Measurements from ENCODE around the gene QKI.

QKI gene

GRCh38 chr6:163626073-163626867 lies 211.8 kb downstream of the QKI start:
- TF ChIP-seq NFIC (IDR thresholded peaks at IDR 0.05) (peak; percentile 51), RAD21 (IDR thresholded peaks at IDR 0.05; ENCODE audit: low read depth) (no peak; the same call in 1 of the 2 replicates), TAF1 (IDR thresholded peaks at IDR 0.05; ENCODE audit: low read depth) (no peak), USF1 (IDR thresholded peaks at IDR 0.05) (no peak), FOXM1 (IDR thresholded peaks at IDR 0.05; ENCODE audit: borderline replicate concordance, low read depth) (peak; percentile 62; the same call in 1 of the 2 replicates), TCF12 (IDR thresholded peaks at IDR 0.05; ENCODE audit: low read depth) (peak; percentile 85), EGR1 (IDR thresholded peaks at IDR 0.05) (no peak), TEAD4 (IDR thresholded peaks at IDR 0.05) (peak; percentile 88), CEBPB (IDR thresholded peaks at IDR 0.05) (no peak), CREB1 (IDR thresholded peaks at IDR 0.05; ENCODE audit: low read depth) (no peak), MAX (IDR thresholded peaks at IDR 0.05) (no peak), ZBTB7A (IDR thresholded peaks at IDR 0.05; ENCODE audit: low read depth) (no peak), REST (IDR thresholded peaks at IDR 0.05; ENCODE audit: low read depth) (no peak), YY1 (IDR thresholded peaks at IDR 0.05; ENCODE audit: low read depth) (no peak), EP300 (IDR thresholded peaks at IDR 0.05; ENCODE audit: borderline replicate concordance) (peak; percentile 88)

- TF ChIP-seq MAX (IDR thresholded peaks at IDR 0.05) (no peak), CREB1 (IDR thresholded peaks at IDR 0.05; ENCODE audit: low read depth) (no peak), REST (IDR thresholded peaks at IDR 0.05; ENCODE audit: low read depth) (no peak), FOXM1 (IDR thresholded peaks at IDR 0.05; ENCODE audit: borderline replicate concordance, low read depth) (no peak), EGR1 (IDR thresholded peaks at IDR 0.05) (no peak), TAF1 (IDR thresholded peaks at IDR 0.05; ENCODE audit: low read depth) (no peak), RAD21 (IDR thresholded peaks at IDR 0.05; ENCODE audit: low read depth) (no peak), ZBTB7A (IDR thresholded peaks at IDR 0.05; ENCODE audit: low read depth) (no peak), EP300 (IDR thresholded peaks at IDR 0.05; ENCODE audit: borderline replicate concordance) (no peak), NFIC (IDR thresholded peaks at IDR 0.05) (no peak), USF1 (IDR thresholded peaks at IDR 0.05) (no peak), YY1 (IDR thresholded peaks at IDR 0.05; ENCODE audit: low read depth) (no peak), TCF12 (IDR thresholded peaks at IDR 0.05; ENCODE audit: low read depth) (no peak), TEAD4 (IDR thresholded peaks at IDR 0.05) (no peak), CEBPB (IDR thresholded peaks at IDR 0.05) (no peak)
These were observed 212.9 kb downstream of the QKI start for GRCh38 chr6:163627274-163628062.
